Measurements from ENCODE around the gene STK35.

The STK35 gene

DNA sequence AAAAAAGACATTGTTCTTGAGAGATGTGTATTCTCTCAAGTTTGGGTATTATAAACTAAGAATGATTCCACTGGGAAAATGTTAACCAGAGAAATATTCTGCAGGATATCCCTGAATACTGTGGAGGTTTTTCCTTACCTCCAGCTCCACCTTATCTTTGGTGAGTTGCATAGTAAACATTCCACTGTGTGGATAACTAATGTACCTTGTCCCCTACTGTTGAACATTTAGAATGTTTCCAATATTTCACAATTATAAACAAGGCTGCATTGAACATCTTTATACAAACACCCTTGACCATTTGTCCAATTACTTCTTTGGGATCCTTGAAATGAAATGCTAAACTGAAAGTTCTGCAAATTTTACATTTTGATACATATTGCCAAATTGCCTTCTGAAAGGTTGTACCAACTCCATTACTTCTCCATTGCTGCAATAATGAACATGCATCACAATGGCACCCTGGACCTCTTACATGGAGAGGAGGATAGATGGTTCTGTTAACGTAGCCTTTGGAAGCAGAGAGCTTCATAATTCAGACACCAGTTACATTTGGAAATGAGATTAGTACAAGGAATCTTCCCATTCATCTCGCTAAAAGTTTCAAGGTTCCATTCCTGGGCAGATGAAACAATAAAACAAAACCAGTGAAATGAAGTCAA, 35.0 kb upstream of the STK35 start:
- TF ChIP-seq, protein P1, sequence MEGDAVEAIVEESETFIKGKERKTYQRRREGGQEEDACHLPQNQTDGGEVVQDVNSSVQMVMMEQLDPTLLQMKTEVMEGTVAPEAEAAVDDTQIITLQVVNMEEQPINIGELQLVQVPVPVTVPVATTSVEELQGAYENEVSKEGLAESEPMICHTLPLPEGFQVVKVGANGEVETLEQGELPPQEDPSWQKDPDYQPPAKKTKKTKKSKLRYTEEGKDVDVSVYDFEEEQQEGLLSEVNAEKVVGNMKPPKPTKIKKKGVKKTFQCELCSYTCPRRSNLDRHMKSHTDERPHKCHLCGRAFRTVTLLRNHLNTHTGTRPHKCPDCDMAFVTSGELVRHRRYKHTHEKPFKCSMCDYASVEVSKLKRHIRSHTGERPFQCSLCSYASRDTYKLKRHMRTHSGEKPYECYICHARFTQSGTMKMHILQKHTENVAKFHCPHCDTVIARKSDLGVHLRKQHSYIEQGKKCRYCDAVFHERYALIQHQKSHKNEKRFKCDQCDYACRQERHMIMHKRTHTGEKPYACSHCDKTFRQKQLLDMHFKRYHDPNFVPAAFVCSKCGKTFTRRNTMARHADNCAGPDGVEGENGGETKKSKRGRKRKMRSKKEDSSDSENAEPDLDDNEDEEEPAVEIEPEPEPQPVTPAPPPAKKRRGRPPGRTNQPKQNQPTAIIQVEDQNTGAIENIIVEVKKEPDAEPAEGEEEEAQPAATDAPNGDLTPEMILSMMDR (IDR thresholded peaks at IDR 0.05; ENCODE audit: low read length, missing control alignments), result no peak
- DNase-seq (ENCODE audit: low read depth), result no peak

GRCh38 chr20:2080532-2081224, 20.9 kb upstream of the STK35 start:
- TF ChIP-seq, protein P1 (IDR thresholded peaks at IDR 0.05; ENCODE audit: low read length, missing control alignments), result no peak
- no peak for DNase-seq (ENCODE audit: low read depth)
- no peak overlapping the region for H3K4me3 ChIP-seq (replicated peaks; ENCODE audit: low read depth, low read length)

More for the DNA sequence above, 35.0 kb upstream of the STK35 start:
- no peak overlapping the region for H3K4me3 ChIP-seq (replicated peaks; ENCODE audit: low read depth, low read length)

DNA sequence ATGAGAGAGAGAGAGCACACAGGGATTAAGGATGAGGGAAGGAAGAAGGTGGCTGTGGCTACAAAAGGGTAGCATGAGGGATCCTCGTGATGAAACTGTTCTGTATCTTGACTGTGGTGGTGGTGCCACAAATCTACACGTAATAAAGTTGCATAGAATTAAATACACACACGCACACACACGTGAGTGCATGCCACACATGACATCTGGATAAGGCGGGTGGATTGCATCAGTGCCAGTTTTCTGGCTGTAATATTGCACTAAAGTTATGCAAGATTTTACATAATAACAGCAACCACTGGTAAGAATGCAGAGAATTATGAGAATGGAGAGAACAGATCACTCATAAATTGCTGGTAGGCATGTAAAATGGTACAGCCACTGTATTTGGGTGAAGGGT, 16.9 kb upstream of the STK35 start:
- H3K4me3 ChIP-seq (replicated peaks; ENCODE audit: low read depth, low read length), result no peak overlapping the region
- TF ChIP-seq, protein P1 (IDR thresholded peaks at IDR 0.05; ENCODE audit: low read length, missing control alignments), result no peak
- peak; percentile 41 for DNase-seq (ENCODE audit: low read depth)

GRCh38 chr20:2086177-2086979, 15.2 kb upstream of the STK35 start:
- TF ChIP-seq, protein P1 (IDR thresholded peaks at IDR 0.05; ENCODE audit: low read length, missing control alignments), result peak; percentile 24
- no peak overlapping the region for H3K4me3 ChIP-seq (replicated peaks; ENCODE audit: low read depth, low read length)
- DNase-seq (ENCODE audit: low read depth), result peak; percentile 3

GRCh38 chr20:2086980-2087377, 14.6 kb upstream of the STK35 start:
- no peak overlapping the region for H3K4me3 ChIP-seq (replicated peaks; ENCODE audit: low read depth, low read length)
- no peak for DNase-seq (ENCODE audit: low read depth)
- TF ChIP-seq, protein P1 (IDR thresholded peaks at IDR 0.05; ENCODE audit: low read length, missing control alignments), result no peak

GRCh38 chr20:2088891-2089290, 12.7 kb upstream of the STK35 start:
- H3K4me3 ChIP-seq (replicated peaks; ENCODE audit: low read depth, low read length), result no peak overlapping the region
- TF ChIP-seq, protein P1 (IDR thresholded peaks at IDR 0.05; ENCODE audit: low read length, missing control alignments), result no peak
- no peak for DNase-seq (ENCODE audit: low read depth)

All from fibroblast of pulmonary artery (primary cell).